HepG2 (cell line): ENCODE data around the gene SLC18A2. TPM values are rescaled to one million over a fixed set of nuclear protein-coding genes. Genes with fewer than 3 reads are reported as not detected.

Source experiments
- ATAC-seq: fragments of 200-7000 bp; cut with Tn5 transposase; 3 replicates; pipeline ENCODE4 v1.9.1; 2020; ENCODE audit warnings: mild to moderate bottlenecking, moderate library complexity
- BruUV-seq: library from RNA; stranded (reverse); fragments of 400-500 nt; replicated peaks from 2 replicates; lab custom pipeline; 2021; lab: Mats Ljungman, UMichigan
- CTCF ChIA-PET: fragments of 300-600 bp; formaldehyde crosslinking; extraction: SDS; loops from one replicate; lab custom pipeline; 2021; ENCODE audit warnings: low total read pairs, inconsistent platforms, low intra/inter-chr PET ratio; lab: Yijun Ruan, JAX
- POLR2A ChIA-PET: fragments of 350-600 bp; sonication (Branson Sonifier 250); formaldehyde crosslinking; loops from one replicate; lab custom pipeline; 2020; ENCODE audit warnings: antibody characterized with exemption, inconsistent platforms; lab: Yijun Ruan, JAX
- DNase-seq: peaks from one replicate; pipeline ENCODE4 v3.0.0-alpha.2; 2015; ENCODE audit warnings: low spot score
- FAIRE-seq: peaks from 3 replicates; lab custom pipeline; 2011; peaks lifted over from hg19 to GRCh38; lab: Jason Lieb, UNC
- H2AFZ ChIP-seq: one replicate; pipeline ENCODE4 v1.6.1; 2011; ENCODE audit warnings: low read length, inconsistent platforms
- H3K27ac ChIP-seq: fragments of 300-600 bp; 3 replicates; pipeline ENCODE4 v1.8.0; 2011; ENCODE audit warnings: mixed run types, mild to moderate bottlenecking, mixed read lengths, low read length, inconsistent platforms; ENCODE audit not compliant: insufficient read depth; ENCODE audit errors: extremely low read length
- H3K27me3 ChIP-seq, 2 experiments: fragments of 200-600 bp in 1 of 2; 2 replicates in 1 of 2; 3 replicates in 1 of 2; pipeline versions ENCODE4 v1.6.0 to v1.8.0; 2011; ENCODE audit warnings: low read length in 2 of 2, mild to moderate bottlenecking in 2 of 2, moderate library complexity in 2 of 2, inconsistent platforms in 1 of 2; ENCODE audit not compliant: insufficient read depth in 2 of 2, control insufficient read depth in 1 of 2
- H3K36me3 ChIP-seq, 2 experiments: fragments of 200-600 bp in 1 of 2; replicated peaks in 1 of 2; 2 replicates in 1 of 2; 3 replicates in 1 of 2; pipeline versions ENCODE4 v1.5.1 to v1.8.0; 2011; ENCODE audit warnings: low read length in 2 of 2, inconsistent platforms in 1 of 2; ENCODE audit not compliant: insufficient read depth in 2 of 2, control insufficient read depth in 1 of 2
- H3K4me1 ChIP-seq: 2 replicates; pipeline ENCODE4 v1.5.1; 2012; ENCODE audit warnings: low read length, inconsistent platforms; ENCODE audit not compliant: insufficient read depth
- H3K4me2 ChIP-seq: 2 replicates; pipeline ENCODE4 v1.6.0; 2011; ENCODE audit warnings: low read depth, low read length, inconsistent platforms
- H3K4me3 ChIP-seq, 3 experiments: fragments of 200-600 bp in 1 of 3; sonication (generic), shearing (Covaris generic) in 1 of 3; replicated peaks in 1 of 3; 2 replicates each; pipeline ENCODE4 v1.5.1; 2011 to 2016; ENCODE audit warnings: low read length in 3 of 3, inconsistent platforms in 2 of 3, low read depth in 2 of 3, mild to moderate bottlenecking in 2 of 3, control low read depth in 1 of 3, mixed read lengths in 1 of 3; ENCODE audit not compliant: insufficient read depth in 1 of 3
- H3K79me2 ChIP-seq: one replicate; pipeline ENCODE4 v1.6.1; 2011; ENCODE audit warnings: low read length, inconsistent platforms; ENCODE audit not compliant: insufficient read depth
- H3K9ac ChIP-seq: 2 replicates; pipeline ENCODE4 v1.6.0; 2011; ENCODE audit warnings: mild to moderate bottlenecking, low read depth, low read length, inconsistent platforms; ENCODE audit not compliant: insufficient read depth
- H3K9me3 ChIP-seq: 2 replicates; pipeline ENCODE4 v1.5.1; 2012; ENCODE audit warnings: mild to moderate bottlenecking, low read length
- H4K20me1 ChIP-seq: 2 replicates; pipeline ENCODE4 v1.6.0; 2011; ENCODE audit warnings: inconsistent platforms, mild to moderate bottlenecking, low read length, moderate library complexity; ENCODE audit not compliant: insufficient read depth
- AHR ChIP-seq: IDR thresholded peaks from 2 replicates; pipeline ENCODE4 v1.6.1; 2018; ENCODE audit warnings: missing genetic modification reagents, missing compliant biosample characterization
- CBFB ChIP-seq: sonication (generic); formaldehyde crosslinking; IDR thresholded peaks from 2 replicates; pipeline ENCODE4 v1.4.0; 2020; ENCODE audit warnings: missing genetic modification reagents
- GABPA ChIP-seq, 2 experiments: IDR thresholded peaks; 2 replicates each; pipeline ENCODE4 v1.6.1; 2011 to 2016; ENCODE audit warnings: low read depth in 2 of 2, low read length in 1 of 2, missing biosample characterization in 1 of 2, missing genetic modification characterization in 1 of 2
- NBN ChIP-seq: fragments of 450-650 bp; conservative IDR thresholded peaks from 2 replicates; pipeline ENCODE4 v1.6.1; 2017
- ZNF251 ChIP-seq: sonication (generic); formaldehyde crosslinking; IDR thresholded peaks from 2 replicates; pipeline ENCODE4 v1.9.0; 2021; ENCODE audit warnings: mild to moderate bottlenecking, missing genetic modification reagents
- ZNF256 ChIP-seq: sonication (generic); formaldehyde crosslinking; conservative IDR thresholded peaks from 2 replicates; pipeline ENCODE4 v1.4.0; 2020; ENCODE audit warnings: missing genetic modification reagents
- ZNF263 ChIP-seq: sonication (generic); formaldehyde crosslinking; IDR thresholded peaks from 2 replicates; pipeline ENCODE4 v1.4.0; 2020; ENCODE audit warnings: missing genetic modification reagents
- ZNF550 ChIP-seq: sonication (generic); formaldehyde crosslinking; IDR thresholded peaks from 2 replicates; pipeline ENCODE4 v1.4.0; 2020; ENCODE audit warnings: mild to moderate bottlenecking, missing genetic modification reagents, borderline replicate concordance
- ZNF552 ChIP-seq: sonication (generic); formaldehyde crosslinking; IDR thresholded peaks from 2 replicates; pipeline ENCODE4 v1.9.0; 2022; ENCODE audit warnings: missing genetic modification reagents, mild to moderate bottlenecking, borderline replicate concordance
- WGBS: methylation state at CpG from one replicate; pipeline ENCODE4 v1.1.6; 2017; ENCODE audit warnings: low lambda C conversion rate; 5-methylcytosine and 5-hydroxymethylcytosine counted together
- in situ Hi-C: cut with HindIII; loops from 2 replicates; pipeline ENCODE4 v1.10.0; 2017; ENCODE audit warnings: low pct_unique_long_range_greater_than_20kb; ENCODE audit not compliant: extremely low pct_ligation_motif_present
- intact Hi-C: fragments of 100-400 bp; cut with micrococcal nuclease; formaldehyde crosslinking; loops from one replicate; pipeline ENCODE4 v1.10.0; 2022; ENCODE audit not compliant: unreplicated experiment
- polyA plus RNA-seq, 8 experiments: library from polyadenylated mRNA; depleted of rRNA in 3 of 8; stranded (reverse) in 7 of 8; unstranded in 1 of 8; fragments of >200 nt; fragmentation: Illumina TruSeq in 4 of 8; extraction: Trizol in 4 of 8; gene quantifications; 2 replicates each; pipeline versions ENCODE4 v1.2.1 to v1.2.3, GENCODE V29; 2011 to 2016; ENCODE audit warnings: low read depth in 4 of 8, missing spikeins in 1 of 8, mixed read lengths in 1 of 8; ENCODE audit not compliant: insufficient read depth in 1 of 8
- total RNA-seq, 5 experiments: library from RNA; depleted of rRNA; stranded (reverse); fragments of >200 nt; fragmentation: Illumina TruSeq; extraction: Trizol; gene quantifications; 2 replicates each; pipeline ENCODE4 v1.2.3, GENCODE V29; 2016; ENCODE audit warnings: low read depth in 1 of 5
- TF ChIP-seq, protein P1 (sequence below): sonication (generic); formaldehyde crosslinking; IDR thresholded peaks from 2 replicates; pipeline ENCODE4 v1.4.0; 2020; ENCODE audit warnings: missing genetic modification reagents
- TF ChIP-seq, protein P2 (sequence below): sonication (generic); formaldehyde crosslinking; IDR thresholded peaks from 2 replicates; pipeline ENCODE4 v1.4.0; 2020; ENCODE audit warnings: missing genetic modification reagents

Gene SLC18A2
- total and polyA plus RNA-seq, 2 of the 13 experiments (the other 11 are each of a cell fraction or from before 2014, with no cell fraction given) = not detected

DNA sequence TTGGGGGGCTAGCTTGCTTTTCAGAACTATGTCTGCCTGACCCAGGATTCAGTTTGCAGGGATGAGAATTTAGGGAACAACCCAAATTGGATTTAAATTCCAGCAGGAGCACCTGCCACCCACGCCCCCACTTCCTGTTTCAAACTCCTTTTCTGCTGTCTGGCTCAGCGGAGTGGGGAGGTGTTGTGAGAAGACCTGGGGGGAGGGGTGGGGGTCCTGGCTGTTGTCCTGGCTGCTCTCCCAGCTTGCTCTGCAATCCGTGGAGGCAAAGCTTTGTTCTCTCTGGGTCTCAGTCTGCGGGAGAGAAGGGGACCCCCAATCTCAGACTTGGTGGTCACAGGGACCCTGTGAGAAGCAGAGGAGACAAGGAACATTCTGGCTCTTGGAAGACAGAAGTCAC, 42.8 kb upstream of the SLC18A2 start:
- Histone ChIP-seq H4K20me1 (no peaks in the 10 kb centered on the region), H3K9me3 (no peaks in the 10 kb centered on the region), H3K27ac (no peak overlapping the region), H3K4me1 (no peaks in the 10 kb centered on the region), H3K4me3 (no peak overlapping the region), H3K36me3 (no peaks in the 10 kb centered on the region), H3K9ac (no peak overlapping the region), H3K27me3 (peaks cover 0 to 9% of the 10 kb centered on the region in 2 experiments; a peak in 2 of 5 replicates), H3K4me2 (no peak overlapping the region), H2AFZ (no peak overlapping the region), H3K79me2 (no peaks in the 10 kb centered on the region)
- no peak for TF ChIP-seq ZNF550 (CRISPR knock-in tag)
- TF ChIP-seq GABPA (IDR thresholded peaks at IDR 0.05; ENCODE audit: low read depth, low read length) = no peak
- no peak for TF ChIP-seq GABPA (CRISPR knock-in tag; IDR thresholded peaks at IDR 0.05; ENCODE audit: low read depth)
- no peak for TF ChIP-seq NBN
- TF ChIP-seq ZNF263 (CRISPR knock-in tag) = no peak
- TF ChIP-seq, protein P1, sequence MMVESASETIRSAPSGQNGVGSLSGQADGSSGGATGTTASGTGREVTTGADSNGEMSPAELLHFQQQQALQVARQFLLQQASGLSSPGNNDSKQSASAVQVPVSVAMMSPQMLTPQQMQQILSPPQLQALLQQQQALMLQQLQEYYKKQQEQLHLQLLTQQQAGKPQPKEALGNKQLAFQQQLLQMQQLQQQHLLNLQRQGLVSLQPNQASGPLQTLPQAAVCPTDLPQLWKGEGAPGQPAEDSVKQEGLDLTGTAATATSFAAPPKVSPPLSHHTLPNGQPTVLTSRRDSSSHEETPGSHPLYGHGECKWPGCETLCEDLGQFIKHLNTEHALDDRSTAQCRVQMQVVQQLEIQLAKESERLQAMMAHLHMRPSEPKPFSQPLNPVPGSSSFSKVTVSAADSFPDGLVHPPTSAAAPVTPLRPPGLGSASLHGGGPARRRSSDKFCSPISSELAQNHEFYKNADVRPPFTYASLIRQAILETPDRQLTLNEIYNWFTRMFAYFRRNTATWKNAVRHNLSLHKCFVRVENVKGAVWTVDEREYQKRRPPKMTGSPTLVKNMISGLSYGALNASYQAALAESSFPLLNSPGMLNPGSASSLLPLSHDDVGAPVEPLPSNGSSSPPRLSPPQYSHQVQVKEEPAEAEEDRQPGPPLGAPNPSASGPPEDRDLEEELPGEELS (CRISPR knock-in tag) = no peak
- TF ChIP-seq, protein P2, sequence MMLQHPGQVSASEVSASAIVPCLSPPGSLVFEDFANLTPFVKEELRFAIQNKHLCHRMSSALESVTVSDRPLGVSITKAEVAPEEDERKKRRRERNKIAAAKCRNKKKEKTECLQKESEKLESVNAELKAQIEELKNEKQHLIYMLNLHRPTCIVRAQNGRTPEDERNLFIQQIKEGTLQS (CRISPR knock-in tag) = no peak
- no peak for TF ChIP-seq ZNF552 (CRISPR knock-in tag)
- no peak for TF ChIP-seq AHR
- no peak for TF ChIP-seq ZNF256
- TF ChIP-seq ZNF251 (CRISPR knock-in tag) = no peak
- TF ChIP-seq CBFB (CRISPR knock-in tag) = no peak
- in situ Hi-C loops = no loop called here
- ATAC-seq (no peak), DNase-seq (no peak), FAIRE-seq (no peak)
- WGBS = 19% methylated on average over 4 of the region's 4 CpGs
- no TSS peak for BruUV-seq
- ChIA-PET POLR2A (no interaction called here), CTCF (no interaction called here)
- intact Hi-C loops = no loop called here
